ENCODE data around the gene HBEGF. TPM values are rescaled to one million over a fixed set of nuclear protein-coding genes. Genes with fewer than 3 reads are reported as not detected.

Gene HBEGF
- total RNA-seq, 1 experiment from 2014 or later, result 2.4 TPM

DNA sequence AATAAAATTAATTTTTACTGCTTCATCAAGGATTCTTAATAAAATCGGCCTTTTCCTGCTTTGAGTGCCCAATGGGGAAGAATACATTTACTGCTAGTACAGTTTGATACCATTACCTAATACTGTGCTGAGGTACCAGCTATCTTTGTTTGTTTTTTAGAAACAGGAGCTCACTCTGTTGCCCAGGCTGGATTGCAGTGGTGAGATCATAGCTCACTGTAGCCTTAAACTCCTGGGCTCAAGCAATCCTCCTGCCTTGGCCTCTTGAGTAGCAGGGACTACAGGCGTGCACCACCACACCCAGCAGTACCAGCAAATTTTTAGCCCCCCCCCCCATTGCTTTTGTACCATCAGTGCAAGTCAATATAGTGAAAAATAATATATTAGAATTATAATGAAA, 41.6 kb upstream of the HBEGF start:
- H4K20me1 ChIP-seq (ENCODE audit: control insufficient read depth, insufficient read depth, insufficient read length), result no peaks in the 10 kb centered on the region
- H3K14ac ChIP-seq (ENCODE audit: insufficient read depth, low read length), result no peak overlapping the region
- no peak overlapping the region for H2BK120ac ChIP-seq (ENCODE audit: low read depth, low read length, poor library complexity, severe bottlenecking)
- H3K9me3 ChIP-seq (ENCODE audit: control insufficient read depth, low read depth, low read length), result no peaks in the 10 kb centered on the region
- no peak overlapping the region for H4K91ac ChIP-seq (ENCODE audit: insufficient read length, low read depth, low read length)
- H2BK20ac ChIP-seq (ENCODE audit: low read depth, low read length, poor library complexity, severe bottlenecking), result no peak overlapping the region
- no peak overlapping the region for H2BK5ac ChIP-seq (ENCODE audit: insufficient read length, low read length)
- no peaks in the 10 kb centered on the region for H3K4me1 Mint-ChIP-seq
- no CpG with 5 or more reads among the region's 2 CpGs for WGBS (ENCODE audit: extremely low coverage, insufficient read length, low lambda C conversion rate)
- H4K5ac ChIP-seq (ENCODE audit: insufficient read length, low read depth, low read length), result no peak overlapping the region
- H3K4ac ChIP-seq (ENCODE audit: low read depth, low read length), result no peak overlapping the region
- no peak overlapping the region for H3K23ac ChIP-seq (ENCODE audit: insufficient read length, low read depth, low read length)
- H3K9ac ChIP-seq (ENCODE audit: extremely low read depth, insufficient read length, low read length), result no peak overlapping the region
- TF ChIP-seq, protein P1, sequence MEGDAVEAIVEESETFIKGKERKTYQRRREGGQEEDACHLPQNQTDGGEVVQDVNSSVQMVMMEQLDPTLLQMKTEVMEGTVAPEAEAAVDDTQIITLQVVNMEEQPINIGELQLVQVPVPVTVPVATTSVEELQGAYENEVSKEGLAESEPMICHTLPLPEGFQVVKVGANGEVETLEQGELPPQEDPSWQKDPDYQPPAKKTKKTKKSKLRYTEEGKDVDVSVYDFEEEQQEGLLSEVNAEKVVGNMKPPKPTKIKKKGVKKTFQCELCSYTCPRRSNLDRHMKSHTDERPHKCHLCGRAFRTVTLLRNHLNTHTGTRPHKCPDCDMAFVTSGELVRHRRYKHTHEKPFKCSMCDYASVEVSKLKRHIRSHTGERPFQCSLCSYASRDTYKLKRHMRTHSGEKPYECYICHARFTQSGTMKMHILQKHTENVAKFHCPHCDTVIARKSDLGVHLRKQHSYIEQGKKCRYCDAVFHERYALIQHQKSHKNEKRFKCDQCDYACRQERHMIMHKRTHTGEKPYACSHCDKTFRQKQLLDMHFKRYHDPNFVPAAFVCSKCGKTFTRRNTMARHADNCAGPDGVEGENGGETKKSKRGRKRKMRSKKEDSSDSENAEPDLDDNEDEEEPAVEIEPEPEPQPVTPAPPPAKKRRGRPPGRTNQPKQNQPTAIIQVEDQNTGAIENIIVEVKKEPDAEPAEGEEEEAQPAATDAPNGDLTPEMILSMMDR (conservative IDR thresholded peaks at IDR 0.05), result no peak
- no peak overlapping the region for H3K4me3 Mint-ChIP-seq
- H3K27ac Mint-ChIP-seq, result no peak overlapping the region
- H3K9me3 Mint-ChIP-seq, result no peaks in the 10 kb centered on the region
- H3K79me1 ChIP-seq (ENCODE audit: insufficient read depth, low read depth, low read length, poor library complexity, severe bottlenecking), result no peaks in the 10 kb centered on the region
- no peak overlapping the region for H3K27ac ChIP-seq (ENCODE audit: insufficient read length, low read depth, low read length)
- H3K4me1 ChIP-seq (ENCODE audit: insufficient read depth, low read length), result no peaks in the 10 kb centered on the region
- H2BK15ac ChIP-seq (ENCODE audit: low read depth, low read length), result no peak overlapping the region
- no peak overlapping the region for H3K4me2 ChIP-seq (ENCODE audit: insufficient read depth, insufficient read length, low read length)
- no peaks in the 10 kb centered on the region for H3K27me3 ChIP-seq (ENCODE audit: insufficient read depth, low read length)
- no peak overlapping the region for H3T11ph ChIP-seq (ENCODE audit: low read length)
- H4K8ac ChIP-seq (replicated peaks; ENCODE audit: insufficient read length, low read depth, low read length), result no peak overlapping the region
- no peak for DNase-seq
- no peaks in the 10 kb centered on the region for H3K23me2 ChIP-seq (ENCODE audit: insufficient read length, low read depth, low read length, poor library complexity, severe bottlenecking)
- no peaks in the 10 kb centered on the region for H3K36me3 Mint-ChIP-seq (ENCODE audit: insufficient read depth in 1 of 3, low read depth in 3 of 3)
- H3K79me2 ChIP-seq (ENCODE audit: insufficient read depth, low read length), result no peaks in the 10 kb centered on the region
- H2BK12ac ChIP-seq (ENCODE audit: insufficient read length, low read depth, low read length), result no peak overlapping the region
- H3K56ac ChIP-seq (ENCODE audit: insufficient read length, low read depth, low read length), result no peak overlapping the region
- no peak overlapping the region for H2AK5ac ChIP-seq (ENCODE audit: insufficient read length, low read length)
- no peak overlapping the region for H2AFZ ChIP-seq (ENCODE audit: low read length)
- H3K27me3 Mint-ChIP-seq (ENCODE audit: low read depth), result no peaks in the 10 kb centered on the region
- no peak overlapping the region for H3K18ac ChIP-seq (ENCODE audit: insufficient read length, low read depth, low read length)

Data from H9 (cell line).